ENCODE results near the gene SLC39A5. TPM values are rescaled to one million over a fixed set of nuclear protein-coding genes. Genes with fewer than 3 reads are reported as not detected.
A peak's percentile ranks its signal among the peaks of the same experiment; 100 is the strongest.

The SLC39A5 gene
- total and polyA plus RNA-seq, 2 of the 13 experiments (the other 11 are each of a cell fraction or from before 2014, with no cell fraction given) = 59.7 to 101 TPM

DNA sequence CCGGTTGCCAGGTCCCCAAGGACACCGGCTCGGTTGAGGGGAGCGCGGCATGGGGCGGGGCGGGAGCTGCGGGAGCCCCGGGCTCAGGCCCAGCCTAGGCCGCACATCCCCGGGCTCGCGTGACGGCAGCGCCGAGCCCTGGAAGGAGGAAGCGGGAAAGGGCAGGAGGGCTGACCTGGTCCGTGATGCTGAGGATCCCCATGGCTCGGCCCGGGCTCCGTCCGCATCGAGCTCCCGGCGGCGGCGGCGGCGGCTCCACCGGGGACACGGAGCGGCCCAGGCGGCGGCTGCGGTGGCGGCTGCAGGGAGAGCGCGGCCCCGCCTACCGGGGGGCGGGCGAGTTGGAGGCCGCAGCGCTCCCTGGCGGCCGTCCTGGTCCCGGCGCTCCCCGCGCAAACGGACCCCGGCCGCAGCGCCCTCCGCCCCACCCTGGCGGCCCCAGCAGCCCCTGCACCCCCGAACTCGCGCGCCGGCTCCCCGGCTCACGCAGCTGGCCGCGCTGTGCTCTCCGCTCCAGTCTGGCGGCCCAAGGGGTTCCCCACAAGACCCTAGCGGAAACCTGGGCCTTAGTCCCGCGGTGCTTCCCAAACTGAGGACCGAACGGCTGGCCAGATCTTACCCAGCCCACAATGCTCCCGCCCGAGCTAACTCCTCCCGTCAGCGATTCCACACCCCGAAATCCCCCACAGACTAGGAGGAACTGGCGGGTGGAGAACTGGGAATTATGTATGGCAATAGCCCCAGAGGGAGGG, 28.4 kb downstream of the SLC39A5 start, which contains the start of gene ANKRD52 (continued):
- TF ChIP-seq HNRNPUL1 (IDR thresholded peaks at IDR 0.05; ENCODE audit: low read depth, low read length) (no peak), RARA (CRISPR knock-in tag; IDR thresholded peaks at IDR 0.05) (no peak), ZNF230 (CRISPR knock-in tag; IDR thresholded peaks at IDR 0.05) (no peak), ELF4 (CRISPR knock-in tag; IDR thresholded peaks at IDR 0.05; ENCODE audit: borderline replicate concordance) (no peak), ZNF691 (CRISPR knock-in tag; IDR thresholded peaks at IDR 0.05; ENCODE audit: borderline replicate concordance, low read depth) (peak; percentile 48; the same call in 1 of the 2 replicates), STAT5B (CRISPR knock-in tag; IDR thresholded peaks at IDR 0.05) (no peak), ZNF496 (CRISPR knock-in tag; IDR thresholded peaks at IDR 0.05; ENCODE audit: insufficient replicate concordance) (no peak), ZNF367 (CRISPR knock-in tag; IDR thresholded peaks at IDR 0.05; ENCODE audit: borderline replicate concordance) (no peak; the same call in 1 of the 2 replicates), ZFY (CRISPR knock-in tag; IDR thresholded peaks at IDR 0.05) (peak; percentile 99), NONO (IDR thresholded peaks at IDR 0.05) (no peak), NONO (CRISPR knock-in tag; conservative IDR thresholded peaks at IDR 0.05) (peak; percentile 48; the same call in 1 of the 2 replicates), ZNF781 (CRISPR knock-in tag; IDR thresholded peaks at IDR 0.05; ENCODE audit: borderline replicate concordance, not compliant biosample characterization) (no peak), ZNF788 (CRISPR knock-in tag; IDR thresholded peaks at IDR 0.05; ENCODE audit: borderline replicate concordance) (peak; percentile 22; the same call in 1 of the 2 replicates), SOX13 (IDR thresholded peaks at IDR 0.05) (peak; percentile 14; the same call in 1 of the 2 replicates), SOX13 (CRISPR knock-in tag; conservative IDR thresholded peaks at IDR 0.05 in 1 of 2, IDR thresholded peaks at IDR 0.05 in 1 of 2) (no peak), HHEX (CRISPR knock-in tag; IDR thresholded peaks at IDR 0.05) (no peak), ZNF883 (CRISPR knock-in tag; IDR thresholded peaks at IDR 0.05; ENCODE audit: not compliant biosample characterization) (peak; percentile 64), HNRNPLL (IDR thresholded peaks at IDR 0.05; ENCODE audit: low read depth, low read length, poor library complexity, severe bottlenecking) (peak; percentile 52), ZNF333 (CRISPR knock-in tag; IDR thresholded peaks at IDR 0.05; ENCODE audit: borderline replicate concordance) (peak; percentile 90; the same call in 1 of the 2 replicates), HDAC1 (CRISPR knock-in tag; IDR thresholded peaks at IDR 0.05) (peak; percentile 58; the same call in 1 of the 2 replicates)
- TF ChIP-seq, protein P1, sequence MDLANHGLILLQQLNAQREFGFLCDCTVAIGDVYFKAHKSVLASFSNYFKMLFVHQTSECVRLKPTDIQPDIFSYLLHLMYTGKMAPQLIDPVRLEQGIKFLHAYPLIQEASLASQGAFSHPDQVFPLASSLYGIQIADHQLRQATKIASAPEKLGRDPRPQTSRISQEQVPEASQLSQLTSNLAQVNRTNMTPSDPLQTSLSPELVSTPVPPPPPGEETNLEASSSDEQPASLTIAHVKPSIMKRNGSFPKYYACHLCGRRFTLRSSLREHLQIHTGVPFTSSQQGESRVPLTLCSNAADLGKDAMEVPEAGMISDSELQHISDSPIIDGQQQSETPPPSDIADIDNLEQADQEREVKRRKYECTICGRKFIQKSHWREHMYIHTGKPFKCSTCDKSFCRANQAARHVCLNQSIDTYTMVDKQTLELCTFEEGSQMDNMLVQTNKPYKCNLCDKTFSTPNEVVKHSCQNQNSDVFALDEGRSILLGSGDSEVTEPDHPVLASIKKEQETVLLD (CRISPR knock-in tag; IDR thresholded peaks at IDR 0.05; ENCODE audit: low read depth) = peak; percentile 81
- TF ChIP-seq, protein P2, sequence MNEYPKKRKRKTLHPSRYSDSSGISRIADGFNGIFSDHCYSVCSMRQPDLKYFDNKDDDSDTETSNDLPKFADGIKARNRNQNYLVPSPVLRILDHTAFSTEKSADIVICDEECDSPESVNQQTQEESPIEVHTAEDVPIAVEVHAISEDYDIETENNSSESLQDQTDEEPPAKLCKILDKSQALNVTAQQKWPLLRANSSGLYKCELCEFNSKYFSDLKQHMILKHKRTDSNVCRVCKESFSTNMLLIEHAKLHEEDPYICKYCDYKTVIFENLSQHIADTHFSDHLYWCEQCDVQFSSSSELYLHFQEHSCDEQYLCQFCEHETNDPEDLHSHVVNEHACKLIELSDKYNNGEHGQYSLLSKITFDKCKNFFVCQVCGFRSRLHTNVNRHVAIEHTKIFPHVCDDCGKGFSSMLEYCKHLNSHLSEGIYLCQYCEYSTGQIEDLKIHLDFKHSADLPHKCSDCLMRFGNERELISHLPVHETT (CRISPR knock-in tag; conservative IDR thresholded peaks at IDR 0.05) = no peak
- TF ChIP-seq, protein P3, sequence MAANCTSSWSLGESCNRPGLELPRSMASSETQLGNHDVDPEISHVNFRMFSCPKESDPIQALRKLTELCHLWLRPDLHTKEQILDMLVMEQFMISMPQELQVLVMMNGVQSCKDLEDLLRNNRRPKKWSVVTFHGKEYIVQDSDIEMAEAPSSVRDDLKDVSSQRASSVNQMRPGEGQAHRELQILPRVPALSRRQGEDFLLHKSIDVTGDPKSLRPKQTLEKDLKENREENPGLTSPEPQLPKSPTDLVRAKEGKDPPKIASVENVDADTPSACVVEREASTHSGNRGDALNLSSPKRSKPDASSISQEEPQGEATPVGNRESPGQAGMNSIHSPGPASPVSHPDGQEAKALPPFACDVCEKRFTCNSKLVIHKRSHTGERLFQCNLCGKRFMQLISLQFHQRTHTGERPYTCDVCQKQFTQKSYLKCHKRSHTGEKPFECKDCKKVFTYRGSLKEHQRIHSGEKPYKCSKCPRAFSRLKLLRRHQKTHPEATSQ (CRISPR knock-in tag; IDR thresholded peaks at IDR 0.05; ENCODE audit: borderline replicate concordance) = no peak
- TF ChIP-seq, protein P4, sequence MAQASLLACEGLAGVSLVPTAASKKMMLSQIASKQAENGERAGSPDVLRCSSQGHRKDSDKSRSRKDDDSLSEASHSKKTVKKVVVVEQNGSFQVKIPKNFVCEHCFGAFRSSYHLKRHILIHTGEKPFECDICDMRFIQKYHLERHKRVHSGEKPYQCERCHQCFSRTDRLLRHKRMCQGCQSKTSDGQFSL (CRISPR knock-in tag; IDR thresholded peaks at IDR 0.05) = no peak

All from HepG2 (cell line).